Calu3 (cell line): Measurements from ENCODE around the gene ALDH3B2. TPM values are rescaled to one million over a fixed set of nuclear protein-coding genes. Genes with fewer than 3 reads are reported as not detected.
"Not testable (repeated sequence)": the region's sequence is repeated elsewhere in the genome, so short reads cannot be mapped to it uniquely, and the experiment has no call there.

Source experiments
- BruUV-seq: library from RNA; stranded (reverse); fragments of 400-500 nt; replicated peaks from 2 replicates; lab custom pipeline; 2021; lab: Mats Ljungman, UMichigan
- CTCF ChIA-PET: fragments of 300-600 bp; sonication (Branson Sonifier 250); formaldehyde crosslinking; loops from one replicate; lab custom pipeline; 2022; ENCODE audit warnings: antibody characterized with exemption; lab: Charles Lee
- DNase-seq: peaks from one replicate; pipeline ENCODE4 v3.0.0; 2022
- H3K27ac Mint-ChIP-seq: one replicate; pipeline ENCODE4 v1.8.0; 2022; ENCODE audit warnings: mixed read lengths; ENCODE audit not compliant: unreplicated experiment
- H3K27me3 Mint-ChIP-seq: one replicate; pipeline ENCODE4 v1.8.0; 2022; ENCODE audit warnings: mixed read lengths; ENCODE audit not compliant: unreplicated experiment
- H3K36me3 Mint-ChIP-seq: one replicate; pipeline ENCODE4 v1.8.0; 2022; ENCODE audit warnings: mild to moderate bottlenecking, moderate library complexity, mixed read lengths; ENCODE audit not compliant: insufficient read depth, unreplicated experiment
- H3K4me1 Mint-ChIP-seq: one replicate; pipeline ENCODE4 v1.8.0; 2022; ENCODE audit warnings: mild to moderate bottlenecking, low read depth, mixed read lengths; ENCODE audit not compliant: unreplicated experiment
- H3K4me3 Mint-ChIP-seq: one replicate; pipeline ENCODE4 v1.8.0; 2022; ENCODE audit warnings: mild to moderate bottlenecking, low read depth, moderate library complexity, mixed read lengths; ENCODE audit not compliant: unreplicated experiment
- H3K9me3 Mint-ChIP-seq: one replicate; pipeline ENCODE4 v1.8.0; 2022; ENCODE audit warnings: low read depth, mixed read lengths; ENCODE audit not compliant: unreplicated experiment
- intact Hi-C: fragments of 100-400 bp; cut with micrococcal nuclease; formaldehyde crosslinking; loops from one replicate; pipeline ENCODE4 v1.10.0; 2022; ENCODE audit not compliant: unreplicated experiment
- total RNA-seq: library from RNA; stranded (reverse); gene quantifications from 2 replicates; pipeline ENCODE4 v1.2.3, GENCODE V29; 2022
- TF ChIP-seq, protein P1 (sequence below): fragments of 200-600 bp; IDR thresholded peaks from one replicate; pipeline ENCODE4 v1.8.0; 2022; ENCODE audit warnings: antibody characterized with exemption; ENCODE audit not compliant: unreplicated experiment

The ALDH3B2 gene
- total RNA-seq, 1 experiment from 2014 or later: 2.4 TPM

DNA sequence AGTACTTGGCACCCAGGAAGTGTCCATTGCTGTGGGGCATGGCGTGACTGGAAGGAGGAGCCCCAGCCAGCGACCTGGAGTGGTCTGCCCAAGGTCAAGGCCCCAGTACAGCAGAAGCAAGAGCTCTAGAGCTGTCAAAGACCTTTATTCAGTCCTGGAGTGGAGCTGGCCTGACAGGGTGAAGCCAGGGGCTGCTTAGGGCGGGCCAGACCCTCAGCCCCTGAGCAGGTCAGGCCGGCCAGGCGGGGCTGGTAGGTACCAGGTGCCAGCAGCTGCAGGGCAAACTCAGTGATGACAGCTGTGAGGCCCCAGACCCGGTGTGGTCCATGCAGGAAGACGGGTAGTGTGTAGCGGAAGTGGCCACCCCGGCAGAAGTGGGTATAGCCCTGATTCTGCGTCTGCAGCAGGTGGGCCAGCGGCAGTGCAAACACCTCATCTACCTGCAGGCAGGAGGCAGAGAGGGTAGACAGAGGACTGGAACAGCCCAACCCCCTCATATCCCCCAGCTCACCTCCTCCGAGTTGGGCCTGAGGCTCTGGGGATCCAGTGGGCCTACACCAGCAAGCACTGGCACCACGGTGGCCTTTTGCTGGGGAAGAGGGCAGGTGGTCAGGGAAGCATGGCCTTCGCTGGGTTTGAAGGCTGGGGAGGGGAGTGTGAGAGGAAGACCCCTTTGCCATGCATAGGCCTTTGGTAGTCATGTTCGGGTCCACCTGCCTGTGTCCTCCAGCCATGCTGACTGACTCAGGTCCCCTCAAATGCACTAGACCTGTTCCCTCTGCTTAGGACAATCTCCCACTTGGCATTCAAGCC lies 46.4 kb downstream of the ALDH3B2 start:
- CTCF ChIA-PET: interaction anchor here (0.6 to 1.6 kb wide), 4 partner anchors 14 to 152 kb away, joined by 3 to 17 read pairs (median 4); no protein-coding TSS in a partner anchor
- Mint-ChIP-seq H3K27ac (no peak overlapping the region), H3K9me3 (no peaks in the 10 kb centered on the region), H3K4me1 (no peaks in the 10 kb centered on the region), H3K4me3 (no peak overlapping the region), H3K27me3 (no peaks in the 10 kb centered on the region), H3K36me3 (peaks cover 11% of the 10 kb centered on the region)
- BruUV-seq: no TSS peak
- intact Hi-C loops: no loop called here
- no peak for DNase-seq
- TF ChIP-seq, protein P1, sequence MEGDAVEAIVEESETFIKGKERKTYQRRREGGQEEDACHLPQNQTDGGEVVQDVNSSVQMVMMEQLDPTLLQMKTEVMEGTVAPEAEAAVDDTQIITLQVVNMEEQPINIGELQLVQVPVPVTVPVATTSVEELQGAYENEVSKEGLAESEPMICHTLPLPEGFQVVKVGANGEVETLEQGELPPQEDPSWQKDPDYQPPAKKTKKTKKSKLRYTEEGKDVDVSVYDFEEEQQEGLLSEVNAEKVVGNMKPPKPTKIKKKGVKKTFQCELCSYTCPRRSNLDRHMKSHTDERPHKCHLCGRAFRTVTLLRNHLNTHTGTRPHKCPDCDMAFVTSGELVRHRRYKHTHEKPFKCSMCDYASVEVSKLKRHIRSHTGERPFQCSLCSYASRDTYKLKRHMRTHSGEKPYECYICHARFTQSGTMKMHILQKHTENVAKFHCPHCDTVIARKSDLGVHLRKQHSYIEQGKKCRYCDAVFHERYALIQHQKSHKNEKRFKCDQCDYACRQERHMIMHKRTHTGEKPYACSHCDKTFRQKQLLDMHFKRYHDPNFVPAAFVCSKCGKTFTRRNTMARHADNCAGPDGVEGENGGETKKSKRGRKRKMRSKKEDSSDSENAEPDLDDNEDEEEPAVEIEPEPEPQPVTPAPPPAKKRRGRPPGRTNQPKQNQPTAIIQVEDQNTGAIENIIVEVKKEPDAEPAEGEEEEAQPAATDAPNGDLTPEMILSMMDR: no peak

DNA sequence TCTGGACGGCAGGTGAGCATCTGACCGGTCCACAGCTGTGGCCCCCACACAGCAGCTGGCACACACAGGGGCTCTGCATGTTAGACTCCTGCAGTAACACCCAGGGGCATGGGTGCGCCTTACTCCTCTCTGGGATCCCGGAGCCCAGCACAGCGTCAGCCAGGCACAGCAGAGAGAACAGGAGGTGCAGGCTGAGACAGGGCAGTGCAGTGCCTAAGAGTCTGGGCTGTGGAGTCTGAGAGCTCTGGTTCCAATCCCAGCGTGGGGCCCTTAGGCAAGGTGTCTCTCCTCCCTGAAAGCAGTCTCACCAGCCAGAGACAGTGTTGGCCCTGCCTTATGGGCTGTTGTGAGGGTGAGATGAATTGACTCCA lies 47.0 kb downstream of the ALDH3B2 start:
- no peak overlapping the region for H3K4me3 Mint-ChIP-seq
- no peak for DNase-seq
- TF ChIP-seq, protein P1: no peak
- CTCF ChIA-PET: interaction anchor here (0.6 to 1.2 kb wide), 2 partner anchors 13 to 63 kb away, joined by 3 to 6 read pairs; no protein-coding TSS in a partner anchor
- H3K9me3 Mint-ChIP-seq: no peaks in the 10 kb centered on the region
- intact Hi-C loops: no loop called here
- H3K27ac Mint-ChIP-seq: no peak overlapping the region
- H3K36me3 Mint-ChIP-seq: peaks cover 11% of the 10 kb centered on the region
- no TSS peak for BruUV-seq
- H3K27me3 Mint-ChIP-seq: no peaks in the 10 kb centered on the region
- H3K4me1 Mint-ChIP-seq: no peaks in the 10 kb centered on the region

DNA sequence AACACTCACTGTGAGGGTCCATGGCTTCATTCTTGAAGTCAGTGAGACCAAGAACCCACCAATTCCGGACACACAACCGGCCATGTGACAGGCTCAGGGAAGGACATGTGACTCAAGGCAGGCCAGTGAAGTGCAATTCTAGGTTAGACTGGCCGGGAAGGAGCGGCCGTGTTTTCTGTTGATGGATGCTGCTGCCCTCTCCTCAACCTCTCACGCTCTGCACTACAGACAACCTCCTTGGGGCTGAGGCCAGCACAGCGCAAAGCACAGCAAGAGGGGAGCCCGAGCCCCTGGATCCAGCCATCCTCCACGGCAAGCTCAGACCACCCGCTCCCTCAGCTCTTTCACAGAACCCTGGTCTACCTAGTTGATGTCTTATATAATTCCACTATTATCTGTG lies 47.5 kb downstream of the ALDH3B2 start:
- Mint-ChIP-seq H3K4me1 (no peaks in the 10 kb centered on the region), H3K4me3 (no peak overlapping the region), H3K27ac (no peak overlapping the region), H3K9me3 (no peaks in the 10 kb centered on the region), H3K27me3 (no peaks in the 10 kb centered on the region), H3K36me3 (peaks cover 11% of the 10 kb centered on the region)
- TF ChIP-seq, protein P1: no peak
- DNase-seq: no peak
- intact Hi-C loops: no loop called here
- BruUV-seq: no TSS peak
- CTCF ChIA-PET: no interaction called here

DNA sequence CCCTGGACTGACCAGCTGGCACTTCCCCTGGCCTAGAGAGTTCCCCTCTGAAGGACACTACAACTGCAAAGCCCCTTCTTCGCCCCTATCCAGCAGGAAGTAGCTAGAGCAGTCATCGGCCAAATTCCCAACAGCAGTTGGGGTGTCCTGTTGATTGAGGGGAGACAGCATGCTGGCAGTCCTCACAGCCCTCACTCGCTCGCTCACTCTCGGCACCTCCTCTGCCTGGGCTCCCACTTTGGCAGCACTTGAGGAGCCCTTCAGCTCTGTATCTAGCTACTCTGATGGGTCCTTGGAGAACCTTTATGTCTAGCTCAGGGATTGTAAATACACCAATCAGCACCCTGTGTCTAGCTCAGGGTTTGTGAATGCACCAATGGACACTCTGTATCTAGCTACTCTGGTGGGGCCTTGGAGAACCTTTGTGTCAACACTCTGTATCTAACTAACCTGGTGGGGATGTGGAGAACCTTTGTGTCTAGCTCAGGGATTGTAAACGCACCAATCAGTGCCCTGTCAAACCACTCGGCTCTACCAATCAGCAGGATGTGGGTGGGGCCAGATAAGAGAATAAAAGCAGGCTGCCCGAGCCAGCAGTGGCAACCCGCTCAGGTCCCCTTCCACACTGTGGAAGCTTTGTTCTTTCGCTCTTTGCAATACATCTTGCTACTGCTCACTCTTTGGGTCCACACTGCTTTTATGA lies 48.1 kb downstream of the ALDH3B2 start:
- H3K9me3 Mint-ChIP-seq, H3K4me1 Mint-ChIP-seq, H3K27ac Mint-ChIP-seq, H3K4me3 Mint-ChIP-seq, intact Hi-C loops, BruUV-seq, DNase-seq, H3K27me3 Mint-ChIP-seq, CTCF ChIA-PET: not testable (repeated sequence)
- peaks cover 11% of the 10 kb centered on the region for H3K36me3 Mint-ChIP-seq

DNA sequence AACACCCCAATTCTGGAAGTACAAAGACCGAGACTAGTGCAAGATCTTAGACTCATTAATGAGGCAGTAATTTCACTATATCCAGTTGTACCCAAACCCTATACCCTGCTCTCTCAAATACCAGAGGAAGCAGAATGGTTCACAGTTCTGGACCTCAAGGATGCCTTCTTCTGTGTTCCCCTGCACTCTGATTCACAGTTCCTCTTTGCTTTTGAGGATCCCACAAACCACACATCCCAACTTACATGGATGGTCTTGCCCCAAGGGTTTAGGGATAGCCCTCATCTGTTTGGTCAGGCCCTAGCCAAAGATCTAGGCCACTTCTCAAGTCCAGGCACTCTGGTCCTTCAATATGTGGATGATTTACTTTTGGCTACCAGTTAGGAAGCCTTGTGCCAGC lies 50.6 kb downstream of the ALDH3B2 start:
- H3K27ac Mint-ChIP-seq, H3K9me3 Mint-ChIP-seq, intact Hi-C loops, H3K4me3 Mint-ChIP-seq, H3K27me3 Mint-ChIP-seq, BruUV-seq, H3K36me3 Mint-ChIP-seq, DNase-seq, H3K4me1 Mint-ChIP-seq: not testable (repeated sequence)
- CTCF ChIA-PET: interaction anchor here (1.2 kb wide), 1 partner anchor 51 kb away, joined by 3 read pairs; no protein-coding TSS in a partner anchor

DNA sequence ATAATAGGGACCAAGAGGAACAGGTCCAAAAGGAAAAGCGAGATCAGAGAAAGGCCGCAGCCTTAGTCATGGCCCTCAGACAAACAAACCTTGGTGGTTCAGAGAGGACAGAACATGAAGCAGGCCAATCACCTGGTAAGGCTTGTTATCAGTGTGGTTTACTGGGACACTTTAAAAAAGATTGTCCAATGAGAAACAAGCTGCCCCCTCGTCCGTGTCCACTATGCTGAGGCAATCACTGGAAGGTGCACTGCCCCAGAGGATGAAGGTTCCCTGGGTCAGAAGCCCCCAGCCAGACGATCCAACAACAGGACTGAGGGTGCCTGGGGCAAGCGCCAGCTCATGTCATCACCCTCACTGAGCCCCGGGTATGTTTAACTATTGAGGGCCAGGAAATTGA lies 51.5 kb downstream of the ALDH3B2 start:
- H3K4me1 Mint-ChIP-seq, DNase-seq, intact Hi-C loops, H3K27ac Mint-ChIP-seq, H3K36me3 Mint-ChIP-seq, CTCF ChIA-PET, BruUV-seq, H3K9me3 Mint-ChIP-seq, H3K27me3 Mint-ChIP-seq, H3K4me3 Mint-ChIP-seq: not testable (repeated sequence)

DNA sequence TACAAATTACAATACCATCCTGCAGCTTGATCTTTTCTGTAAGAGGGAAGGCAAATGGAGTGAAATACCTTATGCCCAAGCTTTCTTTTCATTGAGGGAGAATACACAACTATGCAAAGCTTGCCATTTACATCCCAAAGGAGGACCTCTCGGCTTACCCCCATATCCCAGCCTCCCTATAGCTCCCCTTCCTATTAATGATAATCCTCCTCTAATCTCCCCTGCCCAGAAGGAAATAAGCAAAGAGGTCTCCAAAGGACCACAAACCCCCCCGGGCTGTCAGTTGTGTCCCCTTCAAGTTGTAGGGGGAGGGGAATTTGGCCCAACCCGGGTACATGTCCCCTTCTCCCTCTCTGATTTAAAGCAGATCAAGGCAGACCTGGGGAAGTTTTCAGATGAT lies 52.5 kb downstream of the ALDH3B2 start:
- H3K27me3 Mint-ChIP-seq, H3K4me3 Mint-ChIP-seq, BruUV-seq, H3K36me3 Mint-ChIP-seq, H3K9me3 Mint-ChIP-seq, H3K27ac Mint-ChIP-seq, intact Hi-C loops, DNase-seq, CTCF ChIA-PET, H3K4me1 Mint-ChIP-seq: not testable (repeated sequence)
